ENCODE data around the gene MAP6.

The MAP6 gene

DNA sequence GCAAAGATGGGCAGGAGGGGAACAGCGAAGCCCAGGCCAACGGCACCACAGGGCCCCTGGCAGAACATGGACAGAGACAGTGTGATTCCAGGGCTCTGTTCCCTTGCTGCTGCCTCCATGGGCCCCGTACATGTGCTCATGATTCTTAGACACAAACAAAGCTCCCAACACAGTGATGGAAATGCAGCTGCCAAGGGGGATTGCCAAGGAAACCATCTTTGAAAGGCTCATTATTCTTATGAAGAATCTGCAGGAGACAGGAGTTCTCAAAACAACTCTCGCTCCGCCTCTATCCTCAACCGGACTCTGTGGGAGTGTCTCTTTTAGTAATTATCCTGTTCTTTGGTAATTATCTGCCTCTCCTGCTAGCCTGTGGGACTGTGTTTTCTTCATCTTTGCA is 74.6 kb downstream of the MAP6 start:
- no peaks in the 10 kb centered on the region for H3K36me3 ChIP-seq
- H3K27me3 ChIP-seq (ENCODE audit: insufficient read depth, low read depth, severe bottlenecking) = no peaks in the 10 kb centered on the region
- TF ChIP-seq, protein P1, sequence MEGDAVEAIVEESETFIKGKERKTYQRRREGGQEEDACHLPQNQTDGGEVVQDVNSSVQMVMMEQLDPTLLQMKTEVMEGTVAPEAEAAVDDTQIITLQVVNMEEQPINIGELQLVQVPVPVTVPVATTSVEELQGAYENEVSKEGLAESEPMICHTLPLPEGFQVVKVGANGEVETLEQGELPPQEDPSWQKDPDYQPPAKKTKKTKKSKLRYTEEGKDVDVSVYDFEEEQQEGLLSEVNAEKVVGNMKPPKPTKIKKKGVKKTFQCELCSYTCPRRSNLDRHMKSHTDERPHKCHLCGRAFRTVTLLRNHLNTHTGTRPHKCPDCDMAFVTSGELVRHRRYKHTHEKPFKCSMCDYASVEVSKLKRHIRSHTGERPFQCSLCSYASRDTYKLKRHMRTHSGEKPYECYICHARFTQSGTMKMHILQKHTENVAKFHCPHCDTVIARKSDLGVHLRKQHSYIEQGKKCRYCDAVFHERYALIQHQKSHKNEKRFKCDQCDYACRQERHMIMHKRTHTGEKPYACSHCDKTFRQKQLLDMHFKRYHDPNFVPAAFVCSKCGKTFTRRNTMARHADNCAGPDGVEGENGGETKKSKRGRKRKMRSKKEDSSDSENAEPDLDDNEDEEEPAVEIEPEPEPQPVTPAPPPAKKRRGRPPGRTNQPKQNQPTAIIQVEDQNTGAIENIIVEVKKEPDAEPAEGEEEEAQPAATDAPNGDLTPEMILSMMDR (IDR thresholded peaks at IDR 0.05; ENCODE audit: low read depth, low read length) = no peak
- no peaks in the 10 kb centered on the region for H3K9me3 ChIP-seq (ENCODE audit: severe bottlenecking)
- no peak overlapping the region for H3K27ac ChIP-seq
- no peak for DNase-seq
- H3K4me3 ChIP-seq (ENCODE audit: low read depth, low read length) = no peak overlapping the region

DNA sequence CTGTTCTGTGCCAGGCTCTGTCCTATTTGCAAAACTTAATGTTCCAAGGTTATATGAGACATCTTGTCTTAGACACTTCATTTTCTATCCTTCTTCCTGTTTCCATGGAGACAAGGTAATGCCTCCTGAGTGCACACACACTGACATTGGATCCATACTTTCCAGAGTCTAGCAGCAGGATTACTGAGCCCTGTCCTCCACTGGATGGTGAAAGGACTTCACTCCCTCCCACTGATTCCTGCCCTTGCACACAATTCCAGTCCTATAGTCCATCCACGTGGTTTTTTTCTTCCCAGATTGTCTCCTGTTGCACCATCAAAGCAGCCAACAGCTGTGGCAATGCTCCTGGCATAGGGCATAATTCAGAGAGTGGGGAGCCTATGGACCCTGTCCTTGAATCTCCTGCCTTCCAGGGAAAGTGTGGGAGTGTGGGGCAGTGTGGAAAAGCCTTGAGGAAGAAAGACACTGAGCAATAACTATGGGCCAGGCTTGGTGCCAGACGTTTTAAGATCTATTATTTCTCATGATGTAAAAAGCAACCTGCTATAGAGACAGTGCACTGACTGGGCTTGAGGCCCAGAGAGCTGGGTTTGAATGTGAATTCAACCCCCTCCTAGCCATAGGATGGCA is 75.4 kb downstream of the MAP6 start:
- Histone ChIP-seq H3K9me3 (ENCODE audit: severe bottlenecking) (no peaks in the 10 kb centered on the region), H3K27ac (no peak overlapping the region), H3K4me3 (ENCODE audit: low read depth, low read length) (no peak overlapping the region), H3K36me3 (no peaks in the 10 kb centered on the region), H3K27me3 (ENCODE audit: insufficient read depth, low read depth, severe bottlenecking) (no peaks in the 10 kb centered on the region)
- TF ChIP-seq, protein P1 (IDR thresholded peaks at IDR 0.05; ENCODE audit: low read depth, low read length) = no peak
- DNase-seq = no peak

DNA sequence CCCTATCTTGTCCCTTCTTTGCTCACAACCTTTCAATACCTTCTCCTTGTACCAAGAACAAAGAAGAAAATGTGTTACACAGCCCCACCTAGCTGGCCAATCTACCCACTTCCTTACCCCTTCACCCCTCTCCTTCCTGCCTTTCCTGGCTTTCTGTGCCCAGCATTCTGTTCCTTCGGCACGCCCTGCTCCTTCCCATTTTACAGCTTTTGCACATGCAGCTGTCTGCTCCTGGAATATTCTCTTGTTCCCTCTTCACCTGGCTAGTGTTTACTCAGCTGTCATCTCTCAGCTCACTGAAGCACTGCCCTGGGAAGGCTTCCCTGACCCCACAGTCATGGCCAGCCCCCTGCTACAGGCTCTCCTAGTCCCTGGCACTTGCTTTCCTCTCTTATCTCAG is 76.1 kb downstream of the MAP6 start:
- H3K9me3 ChIP-seq (ENCODE audit: severe bottlenecking) = no peaks in the 10 kb centered on the region
- no peak overlapping the region for H3K4me3 ChIP-seq (ENCODE audit: low read depth, low read length)
- H3K36me3 ChIP-seq = no peaks in the 10 kb centered on the region
- DNase-seq = no peak
- no peaks in the 10 kb centered on the region for H3K27me3 ChIP-seq (ENCODE audit: insufficient read depth, low read depth, severe bottlenecking)
- TF ChIP-seq, protein P1 (IDR thresholded peaks at IDR 0.05; ENCODE audit: low read depth, low read length) = no peak
- H3K27ac ChIP-seq = no peak overlapping the region

- Histone ChIP-seq H3K27me3 (ENCODE audit: insufficient read depth, low read depth, severe bottlenecking) (no peaks in the 10 kb centered on the region), H3K27ac (no peak overlapping the region), H3K4me3 (ENCODE audit: low read depth, low read length) (no peak overlapping the region), H3K36me3 (no peaks in the 10 kb centered on the region), H3K9me3 (ENCODE audit: severe bottlenecking) (no peaks in the 10 kb centered on the region)
- TF ChIP-seq, protein P1 (IDR thresholded peaks at IDR 0.05; ENCODE audit: low read depth, low read length) = no peak
- DNase-seq = no peak
Measured at GRCh38 chr11:75591966-75592365, 76.9 kb downstream of the MAP6 start.

DNA sequence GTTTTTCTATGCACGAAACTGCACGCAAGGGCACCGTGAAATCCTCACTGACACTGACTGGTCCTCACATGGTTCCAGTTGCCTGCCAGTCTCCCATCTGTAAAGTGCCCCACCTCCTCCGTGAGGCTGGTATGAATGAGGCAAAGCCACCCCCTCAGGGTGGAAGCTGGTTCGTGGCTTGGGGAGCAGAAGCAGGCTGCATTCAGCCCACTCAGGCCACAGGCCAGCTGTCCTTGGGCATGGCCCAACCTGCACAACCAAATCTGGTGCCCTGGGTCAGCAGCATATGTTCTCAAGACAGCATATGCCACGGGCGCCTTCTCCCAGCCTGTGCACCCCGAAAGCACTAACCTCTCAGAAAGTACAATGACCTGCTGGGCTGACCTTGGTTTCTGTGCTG is 77.5 kb downstream of the MAP6 start:
- H3K27ac ChIP-seq = no peak overlapping the region
- H3K4me3 ChIP-seq (ENCODE audit: low read depth, low read length) = no peak overlapping the region
- TF ChIP-seq, protein P1 (IDR thresholded peaks at IDR 0.05; ENCODE audit: low read depth, low read length) = no peak
- no peaks in the 10 kb centered on the region for H3K27me3 ChIP-seq (ENCODE audit: insufficient read depth, low read depth, severe bottlenecking)
- H3K36me3 ChIP-seq = no peaks in the 10 kb centered on the region
- no peaks in the 10 kb centered on the region for H3K9me3 ChIP-seq (ENCODE audit: severe bottlenecking)
- DNase-seq = no peak

GRCh38 chr11:75589933-75590332 is 78.9 kb downstream of the MAP6 start:
- Histone ChIP-seq H3K27me3 (ENCODE audit: insufficient read depth, low read depth, severe bottlenecking) (no peaks in the 10 kb centered on the region), H3K4me3 (ENCODE audit: low read depth, low read length) (no peak overlapping the region), H3K36me3 (no peaks in the 10 kb centered on the region), H3K9me3 (ENCODE audit: severe bottlenecking) (no peaks in the 10 kb centered on the region), H3K27ac (no peak overlapping the region)
- DNase-seq = no peak
- TF ChIP-seq, protein P1 (IDR thresholded peaks at IDR 0.05; ENCODE audit: low read depth, low read length) = no peak

Data from WERI-Rb-1 (cell line).